Stimulated activated CD4-positive, alpha-beta T cell treated with anti-CD3 and anti-CD28 coated beads, Interleukin-2, amount 100 ng/mL, for 48 hours (primary cell): ENCODE results near the gene ATP5F1E.

Source experiments
- DNase-seq, 2 donors: peaks; one replicate each; pipeline ENCODE4 v3.0.0-alpha.2; 2020

Gene ATP5F1E

GRCh38 chr20:59032023-59032712 is at the start of gene ATP5F1E:
ATP5F1E (minus strand) TSS chr20:59032335; CDS start chr20:59032251, 84 bp downstream.
- DNase-seq = peak; percentile 92 to 93

GRCh38 chr20:59081036-59081435 is 48.9 kb upstream of the ATP5F1E start:
- no peak for DNase-seq

GRCh38 chr20:59078231-59078630 is 46.1 kb upstream of the ATP5F1E start:
- no peak for DNase-seq

GRCh38 chr20:59077705-59078104 is 45.6 kb upstream of the ATP5F1E start:
- no peak for DNase-seq

GRCh38 chr20:59075934-59076508 is 43.9 kb upstream of the ATP5F1E start:
- DNase-seq = no peak

- no peak for DNase-seq
These were observed 42.3 kb upstream of the ATP5F1E start for GRCh38 chr20:59074456-59074855.

GRCh38 chr20:59073582-59073981 is 41.4 kb upstream of the ATP5F1E start:
- DNase-seq = no peak

- DNase-seq = no peak
These were observed 39.1 kb upstream of the ATP5F1E start for GRCh38 chr20:59071216-59071615.

GRCh38 chr20:59069026-59069425 is 36.9 kb upstream of the ATP5F1E start:
- DNase-seq = no peak

- no peak for DNase-seq
These were observed 36.4 kb upstream of the ATP5F1E start for GRCh38 chr20:59068534-59068933.

GRCh38 chr20:59064214-59064722 is 32.1 kb upstream of the ATP5F1E start:
- no peak for DNase-seq

GRCh38 chr20:59063358-59064213 is 31.5 kb upstream of the ATP5F1E start:
- DNase-seq = no peak

- DNase-seq = no peak
These were observed 29.9 kb upstream of the ATP5F1E start for GRCh38 chr20:59062081-59062480.

- DNase-seq = no peak
These were observed 23.2 kb upstream of the ATP5F1E start for GRCh38 chr20:59055302-59055701.

GRCh38 chr20:59051666-59052185 is 19.6 kb upstream of the ATP5F1E start:
- no peak for DNase-seq

- DNase-seq = no peak
These were observed 18.3 kb upstream of the ATP5F1E start for GRCh38 chr20:59050437-59050836.

- DNase-seq = no peak
These were observed 16.5 kb upstream of the ATP5F1E start for GRCh38 chr20:59048681-59049030.

- no peak for DNase-seq
These were observed 16.0 kb upstream of the ATP5F1E start for GRCh38 chr20:59047938-59048680.

- DNase-seq = no peak
These were observed 14.7 kb upstream of the ATP5F1E start for GRCh38 chr20:59046862-59047261.

- no peak for DNase-seq
These were observed 12.7 kb upstream of the ATP5F1E start for GRCh38 chr20:59044796-59045195.

- DNase-seq = no peak
These were observed 12.2 kb upstream of the ATP5F1E start for GRCh38 chr20:59044295-59044694.

- DNase-seq = no peak
These were observed 11.6 kb upstream of the ATP5F1E start for GRCh38 chr20:59043698-59044097.
